ENCODE data around the gene ETV3.

DNA sequence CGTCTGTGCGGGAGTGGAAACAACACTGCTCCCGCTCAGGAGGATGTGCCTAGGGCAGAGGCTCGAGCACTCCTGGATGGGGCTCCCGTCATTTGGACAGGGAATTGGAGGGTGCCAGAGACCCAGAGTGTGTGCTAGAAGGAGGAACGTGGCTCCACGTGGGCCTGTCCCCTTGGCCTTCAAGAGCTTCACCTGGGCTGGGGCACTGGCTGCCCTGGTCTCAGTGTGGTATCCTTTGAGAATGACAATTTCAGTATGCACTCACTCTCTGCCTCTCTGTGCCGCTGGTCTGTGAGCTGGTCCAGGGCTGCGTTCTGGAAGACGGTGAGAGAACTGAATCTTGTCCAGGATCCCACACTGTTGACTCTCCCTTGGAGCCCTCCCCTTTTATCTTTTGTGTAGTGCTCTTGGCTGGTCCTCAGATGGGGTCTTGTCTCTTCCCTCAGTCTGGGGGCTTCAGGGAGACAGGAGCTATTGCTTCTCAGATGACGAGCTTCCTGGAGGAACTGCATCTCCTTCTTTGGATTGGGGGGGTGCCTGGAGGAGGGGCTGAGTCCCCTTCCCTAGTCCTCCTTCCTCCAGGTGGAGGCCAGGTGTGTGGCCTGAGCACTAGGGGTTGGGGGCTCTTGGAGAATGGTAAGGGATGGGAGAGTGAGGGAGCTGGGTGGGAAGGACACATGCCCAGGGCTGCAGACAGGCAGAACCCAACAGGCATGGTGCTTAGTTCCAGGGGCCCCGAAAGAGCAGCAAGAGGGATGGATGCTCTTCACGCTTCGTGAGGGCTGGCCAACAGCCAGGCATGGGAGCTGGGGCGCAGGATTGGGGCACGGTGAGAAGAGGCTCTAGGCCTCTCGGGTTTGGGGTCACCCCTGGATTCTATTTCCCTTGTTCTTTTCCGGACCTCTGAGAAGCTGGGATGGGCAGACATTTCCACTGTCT, 23.7 kb downstream of the ETV3 start:
- TF ChIP-seq, protein P1, sequence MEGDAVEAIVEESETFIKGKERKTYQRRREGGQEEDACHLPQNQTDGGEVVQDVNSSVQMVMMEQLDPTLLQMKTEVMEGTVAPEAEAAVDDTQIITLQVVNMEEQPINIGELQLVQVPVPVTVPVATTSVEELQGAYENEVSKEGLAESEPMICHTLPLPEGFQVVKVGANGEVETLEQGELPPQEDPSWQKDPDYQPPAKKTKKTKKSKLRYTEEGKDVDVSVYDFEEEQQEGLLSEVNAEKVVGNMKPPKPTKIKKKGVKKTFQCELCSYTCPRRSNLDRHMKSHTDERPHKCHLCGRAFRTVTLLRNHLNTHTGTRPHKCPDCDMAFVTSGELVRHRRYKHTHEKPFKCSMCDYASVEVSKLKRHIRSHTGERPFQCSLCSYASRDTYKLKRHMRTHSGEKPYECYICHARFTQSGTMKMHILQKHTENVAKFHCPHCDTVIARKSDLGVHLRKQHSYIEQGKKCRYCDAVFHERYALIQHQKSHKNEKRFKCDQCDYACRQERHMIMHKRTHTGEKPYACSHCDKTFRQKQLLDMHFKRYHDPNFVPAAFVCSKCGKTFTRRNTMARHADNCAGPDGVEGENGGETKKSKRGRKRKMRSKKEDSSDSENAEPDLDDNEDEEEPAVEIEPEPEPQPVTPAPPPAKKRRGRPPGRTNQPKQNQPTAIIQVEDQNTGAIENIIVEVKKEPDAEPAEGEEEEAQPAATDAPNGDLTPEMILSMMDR (IDR thresholded peaks at IDR 0.05; ENCODE audit: low read depth, low read length): no peak
- no peak for TF ChIP-seq EZH2phosphoT487 (IDR thresholded peaks at IDR 0.05; ENCODE audit: low read depth)
